OCI-M1 (cell line): ENCODE measurements around the gene PTGR3.
"Not testable (repeated sequence)": the region's sequence is repeated elsewhere in the genome, so short reads cannot be mapped to it uniquely, and the experiment has no call there.

Experiments used
- DNase-seq: peaks from one replicate; lab custom pipeline; 2025; lab: John Stamatoyannopoulos, UW

The PTGR3 gene

DNA sequence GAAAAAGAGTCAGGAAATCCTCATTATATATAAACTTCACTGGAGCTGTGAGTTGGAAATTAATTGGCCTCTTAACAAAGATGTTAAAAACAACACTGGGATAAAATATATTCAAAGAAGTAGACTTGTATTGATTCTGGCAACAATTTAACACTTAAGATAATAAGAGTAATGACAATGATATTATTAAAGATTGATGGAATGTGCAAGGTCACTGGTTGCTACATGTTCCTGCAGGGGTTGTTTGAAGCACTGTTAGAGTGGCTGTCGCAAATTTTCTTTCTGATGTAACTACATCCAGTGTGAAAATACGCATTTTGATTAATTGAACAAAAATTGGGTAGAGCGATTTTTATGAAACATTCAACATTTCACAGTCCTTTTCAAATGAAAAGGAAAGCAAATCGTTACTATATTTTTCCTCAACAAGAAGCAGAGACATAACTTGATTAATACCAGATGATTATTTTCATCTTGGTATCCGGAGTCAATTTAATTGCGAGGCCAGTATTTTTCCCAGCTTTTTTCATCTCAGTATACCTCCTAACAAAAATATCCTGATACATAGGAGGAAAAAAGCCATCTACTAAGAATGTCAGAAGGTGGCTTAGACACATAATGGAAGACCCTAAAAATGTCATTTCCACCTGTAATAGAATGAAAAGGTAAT is 6.1 kb downstream of the PTGR3 start:
- no peak for DNase-seq

- DNase-seq = no peak
These were observed 7.4 kb downstream of the PTGR3 start for GRCh38 chr18:75201282-75202270.

DNA sequence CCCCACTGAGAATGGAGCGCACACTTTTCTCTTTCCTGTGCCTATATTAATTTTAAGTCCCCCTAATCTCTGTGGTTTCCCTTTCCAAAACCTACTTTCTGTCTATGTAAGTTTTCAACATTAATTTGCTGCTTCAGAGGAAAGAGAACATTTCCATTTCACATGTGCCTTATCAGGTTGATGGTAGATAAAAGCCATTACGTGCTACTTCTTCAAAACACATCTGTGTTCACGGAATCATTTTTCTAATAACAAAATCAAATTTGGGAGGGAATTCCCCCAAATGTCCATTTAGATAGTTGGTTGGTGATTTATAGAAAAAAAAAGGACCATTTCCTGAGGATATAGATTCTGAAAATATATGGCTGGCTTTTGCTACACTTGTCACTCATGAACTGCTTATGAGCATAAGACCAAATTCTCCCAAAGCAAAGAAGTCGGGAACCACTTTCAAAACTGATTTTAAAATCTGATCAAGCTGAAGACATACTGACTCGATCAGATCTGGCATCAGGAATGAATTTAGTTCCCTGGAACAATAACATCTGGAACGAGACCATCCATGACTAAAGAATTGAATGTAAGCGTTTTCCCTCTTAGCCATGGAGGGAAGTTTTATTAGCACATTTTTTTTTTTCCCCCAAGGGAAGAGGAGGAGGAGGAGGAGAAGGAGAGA is 8.2 kb downstream of the PTGR3 start:
- no peak for DNase-seq

- DNase-seq = no peak
These were observed 8.9 kb downstream of the PTGR3 start for GRCh38 chr18:75200071-75200470.

GRCh38 chr18:75199327-75199726 is 9.6 kb downstream of the PTGR3 start:
- DNase-seq = no peak

GRCh38 chr18:75198036-75198435 is 10.9 kb downstream of the PTGR3 start:
- DNase-seq = peak; percentile 59

DNA sequence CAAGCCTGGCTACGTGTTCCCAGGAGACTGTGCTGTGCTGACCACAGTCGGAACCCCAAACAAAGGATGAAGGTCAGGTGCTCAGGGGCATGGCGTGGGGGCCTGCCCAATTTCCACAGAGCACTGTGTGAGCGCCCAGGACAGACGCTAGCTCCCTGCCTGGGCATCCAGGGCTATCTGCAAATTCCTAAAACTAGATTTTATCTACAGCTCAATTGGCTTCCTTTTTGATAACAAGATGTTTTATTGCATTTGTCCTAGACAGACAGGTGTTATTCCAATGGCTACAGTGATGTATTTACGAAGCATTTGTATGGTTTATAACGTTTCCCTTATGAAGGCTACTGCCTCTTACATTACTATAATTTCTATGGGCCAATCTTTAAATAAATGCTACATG is 16.0 kb downstream of the PTGR3 start:
- no peak for DNase-seq

- DNase-seq = no peak
These were observed 19.2 kb downstream of the PTGR3 start for GRCh38 chr18:75189696-75190095.

DNA sequence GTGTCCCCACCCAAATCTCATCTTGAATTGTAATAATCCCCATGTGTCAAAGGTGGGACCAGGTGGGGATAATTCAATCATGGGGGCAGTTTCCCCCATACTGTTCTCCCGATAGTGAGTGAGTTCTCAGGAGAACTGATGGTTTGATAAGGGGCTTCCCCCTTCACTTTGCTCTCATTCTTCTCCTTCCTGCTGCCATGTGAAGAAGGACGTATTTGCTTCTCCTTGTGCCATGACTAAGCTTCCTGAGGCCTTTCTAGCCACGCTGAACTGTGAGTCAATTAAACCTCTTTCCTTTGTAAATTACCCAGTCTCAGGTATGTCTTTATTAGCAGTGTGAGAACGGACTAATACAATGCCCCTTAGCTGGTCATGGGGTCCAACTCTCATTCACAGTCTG is 21.2 kb downstream of the PTGR3 start:
- not testable (repeated sequence) for DNase-seq

DNA sequence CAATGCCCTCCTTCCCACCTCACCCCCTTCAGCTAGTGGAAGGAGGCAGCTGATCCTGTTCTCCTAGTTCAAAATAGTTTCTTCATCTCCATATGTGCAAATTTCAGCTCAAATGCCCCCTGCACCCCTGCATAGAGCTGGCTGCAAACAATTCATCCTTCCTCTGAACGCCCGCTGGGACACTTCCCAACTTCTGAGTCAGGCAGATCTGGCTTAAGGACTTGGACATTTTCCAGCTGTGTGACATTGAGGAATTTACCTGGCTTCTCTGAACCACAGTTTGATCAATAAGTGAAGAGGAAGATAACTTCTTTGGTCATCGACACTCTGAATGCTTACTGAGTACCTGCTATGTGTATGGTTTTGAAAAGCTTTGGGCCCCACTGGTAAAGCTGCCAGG is 23.5 kb downstream of the PTGR3 start:
- no peak for DNase-seq

DNA sequence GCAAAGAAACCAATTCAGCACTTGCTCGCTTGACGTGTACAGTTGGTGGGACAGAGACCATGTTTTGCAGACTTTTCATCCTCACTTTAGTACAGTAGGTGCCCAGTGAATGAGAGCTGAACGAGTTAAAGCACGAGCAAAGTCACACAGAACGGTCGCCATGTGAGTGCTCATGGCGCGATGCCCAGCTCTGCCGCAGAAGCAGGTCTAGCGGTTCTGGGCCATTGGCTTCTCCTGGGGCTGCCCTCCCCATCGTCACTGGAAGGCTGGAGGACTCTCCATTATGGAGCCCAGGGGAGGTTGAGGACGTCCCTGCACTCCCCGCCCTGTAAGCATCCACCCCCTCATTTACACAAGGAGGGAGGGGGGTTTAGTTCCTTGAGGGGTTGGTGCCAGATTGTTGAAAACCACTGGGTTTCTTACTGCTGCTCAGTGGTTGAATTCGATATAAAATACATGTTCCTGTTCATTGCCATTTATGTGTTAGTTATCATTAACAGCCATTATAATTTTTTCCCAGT is 24.9 kb downstream of the PTGR3 start:
- no peak for DNase-seq

GRCh38 chr18:75183524-75183923 is 25.4 kb downstream of the PTGR3 start:
- DNase-seq = no peak

- DNase-seq = no peak
These were observed 28.9 kb downstream of the PTGR3 start for GRCh38 chr18:75179819-75180600.

DNA sequence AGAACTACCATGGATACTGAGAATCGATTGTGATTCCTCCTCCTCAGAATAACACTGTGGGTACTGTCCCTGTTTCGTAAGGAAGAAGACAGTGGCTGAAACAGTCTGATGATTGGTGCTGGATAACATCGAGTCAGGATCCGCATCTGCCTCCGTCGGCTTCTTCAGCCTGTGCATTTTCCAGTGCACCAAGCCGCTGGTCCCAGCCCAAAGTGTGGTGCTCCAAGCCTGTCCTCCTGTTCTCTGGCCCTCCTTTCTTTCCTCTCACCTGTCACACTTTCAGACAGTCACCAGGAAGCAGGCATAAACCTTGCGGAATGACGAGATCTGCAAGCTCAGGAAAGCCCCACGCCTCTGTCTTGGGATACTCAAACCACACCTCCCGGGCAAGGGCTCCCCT is 30.6 kb downstream of the PTGR3 start:
- no peak for DNase-seq

- DNase-seq = no peak
These were observed 32.1 kb downstream of the PTGR3 start for GRCh38 chr18:75176849-75177248.

- DNase-seq = no peak
These were observed 35.2 kb downstream of the PTGR3 start for GRCh38 chr18:75173738-75174137.

DNA sequence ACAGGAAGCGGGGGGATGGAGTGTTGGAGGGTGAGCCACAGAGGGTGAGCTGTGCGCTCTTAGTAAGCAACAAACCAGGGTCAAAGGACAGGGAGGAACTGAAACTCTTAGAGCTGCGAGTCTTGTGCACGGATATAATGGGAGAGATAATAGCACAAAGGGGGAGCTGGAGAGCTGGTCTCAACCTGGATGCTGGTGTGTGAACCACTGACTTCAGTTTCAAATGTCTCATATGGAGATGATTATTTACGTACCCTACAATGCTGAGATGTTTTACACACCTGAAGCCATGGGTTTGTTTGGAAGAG is 35.9 kb downstream of the PTGR3 start:
- peak; percentile 21 for DNase-seq

- no peak for DNase-seq
These were observed 36.4 kb downstream of the PTGR3 start for GRCh38 chr18:75172299-75173124.

- DNase-seq = no peak
These were observed 38.0 kb downstream of the PTGR3 start for GRCh38 chr18:75170916-75171315.

- DNase-seq = no peak
These were observed 38.7 kb downstream of the PTGR3 start for GRCh38 chr18:75170022-75170789.
